DMS114 treated with DMSO at 0.1 percent for 48 hours (cell line): ENCODE results near the gene SLITRK2.

Experiments used
- DNase-seq: peaks from one replicate; lab custom pipeline; 2025; ENCODE audit not compliant: unreplicated experiment; lab: John Stamatoyannopoulos, UW

Gene SLITRK2

GRCh38 chrX:145853181-145853580, 35.6 kb downstream of the SLITRK2 start:
- no peak for DNase-seq

GRCh38 chrX:145856181-145856580, 38.6 kb downstream of the SLITRK2 start:
- DNase-seq: no peak

DNA sequence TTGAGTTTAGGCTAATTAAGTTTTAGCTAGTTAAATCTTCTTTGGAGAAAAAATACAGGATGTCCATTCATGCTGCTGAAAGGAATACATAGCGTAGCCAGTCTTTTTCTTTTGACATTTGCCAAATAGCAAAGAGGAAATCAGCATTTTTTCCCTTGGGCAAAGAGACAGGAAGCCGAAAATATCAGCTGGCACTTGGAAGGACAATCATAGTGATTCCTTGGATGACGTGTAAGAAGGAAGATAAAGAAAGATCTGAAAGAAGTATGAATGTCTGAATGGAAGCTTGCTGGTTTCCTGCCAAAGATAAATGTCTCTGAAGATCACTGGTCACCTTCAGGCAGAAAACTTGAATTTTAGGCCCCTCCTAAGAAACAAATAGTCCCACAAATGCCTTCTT, 44.2 kb downstream of the SLITRK2 start:
- DNase-seq: no peak

- DNase-seq: no peak
Observed at GRCh38 chrX:145865082-145865481, 47.5 kb downstream of the SLITRK2 start.
